Measurements from ENCODE around the gene ZNF550.

The ZNF550 gene

GRCh38 chr19:57559404-57560025, at the start of gene ZNF550:
Gene ZNF550, minus strand, starts transcription at chr19:57559863. Its CDS starts 181 bp downstream, at chr19:57559682.
- peak within 1 kb of the TSS; percentile 77 to 100 (median 94) for H3K4me3 ChIP-seq
- H3K27ac ChIP-seq = peak within 1 kb of the TSS; percentile 66 to 93 (median 88)
- peaks cover 12 to 20% (median 15%) of the 10 kb centered on the region in 10 experiments for H3K4me1 ChIP-seq

GRCh38 chr19:57606931-57607330, 47.3 kb upstream of the ZNF550 start:
- TF ChIP-seq Cebpa-rat (IDR thresholded peaks at IDR 0.05) = no peak
- Histone ChIP-seq H3K9me3 (replicated peaks in 1 of 11) (peaks cover 56 to 99% (median 77%) of the 10 kb centered on the region in 11 experiments), H3K4me1 (peaks cover 0 to 21% (median 14%) of the 10 kb centered on the region in 10 experiments; a peak in 14 of 20 replicates), H3K4me2 (no peak overlapping the region), H4K20me1 (no peaks in the 10 kb centered on the region), H3K9ac (no peak overlapping the region), H3K27ac (no peak overlapping the region), H3K36me3 (peaks cover 52 to 92% (median 73%) of the 10 kb centered on the region in 11 experiments), H3K27me3 (no peaks in the 10 kb centered on the region), H3K4me3 (no peak overlapping the region)

More at GRCh38 chr19:57559404-57560025, at the start of gene ZNF550:
- Histone ChIP-seq H3K27me3 (no peaks in the 10 kb centered on the region), H4K20me1 (peaks cover 0 to 18% (median 7%) of the 10 kb centered on the region in 11 experiments; a peak in 8 of 22 replicates), H3K4me2 (peak within 1 kb of the TSS; percentile 82 to 97 (median 92)), H3K9me3 (replicated peaks in 1 of 11) (peaks cover 48 to 74% (median 65%) of the 10 kb centered on the region in 11 experiments), H3K9ac (peak within 1 kb of the TSS; percentile 87 to 96 (median 92)), H3K36me3 (peaks cover 20 to 36% (median 26%) of the 10 kb centered on the region in 11 experiments)
- no peak for TF ChIP-seq Cebpa-rat (IDR thresholded peaks at IDR 0.05)

- H3K36me3 ChIP-seq = peaks cover 18 to 39% (median 35%) of the 10 kb centered on the region in 11 experiments
- peak within 1 kb of the TSS; percentile 74 to 88 (median 83) for H3K9ac ChIP-seq
- no peak for TF ChIP-seq Cebpa-rat (IDR thresholded peaks at IDR 0.05)
- no peaks in the 10 kb centered on the region for H3K27me3 ChIP-seq
- peaks cover 9 to 19% (median 12%) of the 10 kb centered on the region in 10 experiments for H3K4me1 ChIP-seq
- H3K4me3 ChIP-seq = peak within 1 kb of the TSS; percentile 74 to 95 (median 88)
- H3K9me3 ChIP-seq (replicated peaks in 1 of 11) = peaks cover 8 to 35% (median 20%) of the 10 kb centered on the region in 11 experiments; a peak in 21 of 22 replicates
- H3K27ac ChIP-seq = peak within 1 kb of the TSS; percentile 13 to 76 (median 70); a peak in 21 of 22 replicates
- peak within 1 kb of the TSS; percentile 94 to 100 (median 97) for H3K4me2 ChIP-seq
- H4K20me1 ChIP-seq = no peaks in the 10 kb centered on the region
Observed at GRCh38 chr19:57599761-57600383, 40.2 kb upstream of the ZNF550 start, which contains the start of gene ZNF530. Gene ZNF530, plus strand, starts transcription at chr19:57599885. Its CDS starts 4,461 bp downstream, at chr19:57604346.

- Histone ChIP-seq H3K27ac (peak overlapping the region in 8 of 11 experiments; percentile 32 to 76 (median 70); a peak in 9 of 22 replicates), H3K4me3 (peak overlapping the region; percentile 74 to 95 (median 88)), H3K27me3 (no peaks in the 10 kb centered on the region), H3K4me2 (peak overlapping the region; percentile 46 to 100 (median 97); a peak in 21 of 22 replicates), H3K9me3 (replicated peaks in 1 of 11) (peaks cover 8 to 30% (median 21%) of the 10 kb centered on the region in 11 experiments; a peak in 21 of 22 replicates), H3K36me3 (peaks cover 13 to 34% (median 30%) of the 10 kb centered on the region in 11 experiments), H3K9ac (peak overlapping the region in 10 of 11 experiments; percentile 74 to 88 (median 83); a peak in 18 of 22 replicates), H4K20me1 (no peaks in the 10 kb centered on the region), H3K4me1 (peaks cover 9 to 19% (median 12%) of the 10 kb centered on the region in 10 experiments)
- no peak for TF ChIP-seq Cebpa-rat (IDR thresholded peaks at IDR 0.05)
Observed at GRCh38 chr19:57599377-57599760, 39.7 kb upstream of the ZNF550 start.

GRCh38 chr19:57587529-57587928, 27.9 kb upstream of the ZNF550 start:
- Histone ChIP-seq H3K4me3 (peak overlapping the region in 6 of 10 experiments; percentile 5 to 54 (median 20); a peak in 4 of 20 replicates), H3K9ac (no peak overlapping the region), H3K27ac (no peak overlapping the region), H3K4me1 (peaks cover 16 to 22% (median 17%) of the 10 kb centered on the region in 10 experiments), H4K20me1 (no peaks in the 10 kb centered on the region), H3K4me2 (no peak overlapping the region), H3K27me3 (no peaks in the 10 kb centered on the region; a peak in 2 of 22 replicates), H3K36me3 (peaks cover 74 to 83% (median 77%) of the 10 kb centered on the region in 11 experiments), H3K9me3 (replicated peaks in 1 of 11) (peaks cover 87 to 94% (median 90%) of the 10 kb centered on the region in 11 experiments)
- TF ChIP-seq Cebpa-rat (IDR thresholded peaks at IDR 0.05) = no peak

- Histone ChIP-seq H3K4me1 (peaks cover 16 to 27% (median 22%) of the 10 kb centered on the region in 10 experiments), H3K27ac (peak within 1 kb of the TSS; percentile 64 to 91 (median 86); a peak in 21 of 22 replicates), H4K20me1 (no peaks in the 10 kb centered on the region), H3K4me2 (peak within 1 kb of the TSS; percentile 85 to 98 (median 94)), H3K4me3 (peak within 1 kb of the TSS; percentile 82 to 94 (median 90)), H3K27me3 (no peaks in the 10 kb centered on the region), H3K9me3 (replicated peaks in 1 of 11) (peaks cover 59 to 90% (median 68%) of the 10 kb centered on the region in 11 experiments), H3K9ac (peak within 1 kb of the TSS; percentile 86 to 93 (median 88)), H3K36me3 (peaks cover 36 to 46% (median 40%) of the 10 kb centered on the region in 11 experiments)
- no peak for TF ChIP-seq Cebpa-rat (IDR thresholded peaks at IDR 0.05)
Observed at GRCh38 chr19:57583521-57584416, 24.1 kb upstream of the ZNF550 start, which contains the start of gene ZIK1. Gene ZIK1, plus strand, starts transcription at chr19:57584145. Its CDS starts 212 bp downstream, at chr19:57584357.

- H3K4me2 ChIP-seq = peak overlapping the region; percentile 49 to 94 (median 84)
- peak overlapping the region in 10 of 11 experiments; percentile 77 to 93 (median 88); a peak in 18 of 22 replicates for H3K9ac ChIP-seq
- no peaks in the 10 kb centered on the region for H4K20me1 ChIP-seq
- H3K4me3 ChIP-seq = peak overlapping the region; percentile 82 to 94 (median 90)
- H3K27ac ChIP-seq = peak overlapping the region; percentile 64 to 91 (median 86); a peak in 21 of 22 replicates
- peaks cover 53 to 84% (median 62%) of the 10 kb centered on the region in 11 experiments for H3K9me3 ChIP-seq (replicated peaks in 1 of 11)
- peaks cover 30 to 39% (median 33%) of the 10 kb centered on the region in 11 experiments for H3K36me3 ChIP-seq
- TF ChIP-seq Cebpa-rat (IDR thresholded peaks at IDR 0.05) = no peak
- H3K4me1 ChIP-seq = peaks cover 16 to 29% (median 23%) of the 10 kb centered on the region in 10 experiments
- H3K27me3 ChIP-seq = no peaks in the 10 kb centered on the region
Observed at GRCh38 chr19:57583104-57583520, 23.4 kb upstream of the ZNF550 start.

All from BLaER1 treated with 17β-estradiol and CSF1 and Interleukin-3, amounts not matched to agents 10 nM and 100 nM (cell line).